Right lobe of liver (tissue), 4 donors: ENCODE results near the gene CAND1.

Experiments
- POLR2A ChIP-seq: fragments of 450-650 bp; IDR thresholded peaks from one replicate; pipeline ENCODE4 v1.6.1; 2017; ENCODE audit warnings: antibody characterized with exemption, mild to moderate bottlenecking
- TF ChIP-seq, protein P1 (sequence below), 4 donors: fragments of 200-600 bp in 3 of 4; fragments of 450-650 bp in 1 of 4; IDR thresholded peaks; one replicate each; pipeline versions ENCODE4 v1.5.1 to v1.8.0; 2016 to 2022; ENCODE audit warnings: antibody characterized with exemption in 4 of 4, mild to moderate bottlenecking in 2 of 4
- donor health status: DM: no; HTN: no; CAD: no.
- donor health status: DM: no; HTN: no; CAD: no.
- donor health status: DM: no; HTN: yes; CAD: no.

DNA sequence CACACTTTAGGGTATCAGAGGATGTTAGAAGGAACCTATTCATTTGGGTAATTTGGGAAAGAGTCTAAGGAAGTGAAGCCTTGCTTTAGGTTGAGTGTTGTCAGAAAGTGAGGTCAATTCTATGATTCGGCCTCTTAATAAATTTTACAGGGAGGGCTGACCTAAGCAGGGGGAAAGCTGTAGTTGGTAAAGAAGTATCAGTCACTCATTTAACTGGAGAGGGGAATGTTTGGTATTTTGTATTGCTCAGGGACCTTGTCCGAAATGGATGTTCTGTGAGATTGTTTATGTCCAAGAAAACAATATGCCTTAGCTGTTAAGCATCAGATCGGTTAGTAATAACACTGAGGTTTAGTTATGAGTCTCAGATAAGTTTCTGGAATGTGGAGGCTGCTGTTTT lies 7.3 kb downstream of the CAND1 start:
- TF ChIP-seq, protein P1, sequence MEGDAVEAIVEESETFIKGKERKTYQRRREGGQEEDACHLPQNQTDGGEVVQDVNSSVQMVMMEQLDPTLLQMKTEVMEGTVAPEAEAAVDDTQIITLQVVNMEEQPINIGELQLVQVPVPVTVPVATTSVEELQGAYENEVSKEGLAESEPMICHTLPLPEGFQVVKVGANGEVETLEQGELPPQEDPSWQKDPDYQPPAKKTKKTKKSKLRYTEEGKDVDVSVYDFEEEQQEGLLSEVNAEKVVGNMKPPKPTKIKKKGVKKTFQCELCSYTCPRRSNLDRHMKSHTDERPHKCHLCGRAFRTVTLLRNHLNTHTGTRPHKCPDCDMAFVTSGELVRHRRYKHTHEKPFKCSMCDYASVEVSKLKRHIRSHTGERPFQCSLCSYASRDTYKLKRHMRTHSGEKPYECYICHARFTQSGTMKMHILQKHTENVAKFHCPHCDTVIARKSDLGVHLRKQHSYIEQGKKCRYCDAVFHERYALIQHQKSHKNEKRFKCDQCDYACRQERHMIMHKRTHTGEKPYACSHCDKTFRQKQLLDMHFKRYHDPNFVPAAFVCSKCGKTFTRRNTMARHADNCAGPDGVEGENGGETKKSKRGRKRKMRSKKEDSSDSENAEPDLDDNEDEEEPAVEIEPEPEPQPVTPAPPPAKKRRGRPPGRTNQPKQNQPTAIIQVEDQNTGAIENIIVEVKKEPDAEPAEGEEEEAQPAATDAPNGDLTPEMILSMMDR (IDR thresholded peaks at IDR 0.05) = no peak
- TF ChIP-seq POLR2A = no peak
